Stimulated activated CD8-positive, alpha-beta memory T cell treated with anti-CD3 and anti-CD28 coated beads, Interleukin-7, amount 100 ng/mL, for 4 hours (primary cell): ENCODE measurements around the gene KCNJ15.

Experiments used
- DNase-seq, 2 donors: peaks; one replicate each; pipeline ENCODE4 v3.0.0-alpha.2; 2020; ENCODE audit warnings: low read depth in 2 of 2

Gene KCNJ15

GRCh38 chr21:38297871-38298270 is 41.1 kb downstream of the KCNJ15 start:
- no peak for DNase-seq

- no peak for DNase-seq
Observed at GRCh38 chr21:38298832-38299231, 42.0 kb downstream of the KCNJ15 start.

- no peak for DNase-seq
Observed at GRCh38 chr21:38299671-38300070, 42.9 kb downstream of the KCNJ15 start.

GRCh38 chr21:38300141-38300578 is 43.4 kb downstream of the KCNJ15 start:
- DNase-seq, result no peak

GRCh38 chr21:38301321-38302214 is 44.8 kb downstream of the KCNJ15 start:
- no peak for DNase-seq

GRCh38 chr21:38303300-38303699 is 46.5 kb downstream of the KCNJ15 start:
- no peak for DNase-seq

- DNase-seq, result no peak
Observed at GRCh38 chr21:38306433-38307141, 49.8 kb downstream of the KCNJ15 start.

GRCh38 chr21:38307771-38308531 is 51.2 kb downstream of the KCNJ15 start:
- no peak for DNase-seq

GRCh38 chr21:38308532-38309119 is 51.8 kb downstream of the KCNJ15 start:
- no peak for DNase-seq

GRCh38 chr21:38310646-38311485 is 54.1 kb downstream of the KCNJ15 start:
- no peak for DNase-seq

- no peak for DNase-seq
Observed at GRCh38 chr21:38311765-38312164, 55.0 kb downstream of the KCNJ15 start.

- DNase-seq, result no peak
Observed at GRCh38 chr21:38312822-38313221, 56.0 kb downstream of the KCNJ15 start.

GRCh38 chr21:38314558-38314957 is 57.8 kb downstream of the KCNJ15 start:
- DNase-seq, result no peak

GRCh38 chr21:38315122-38315521 is 58.3 kb downstream of the KCNJ15 start:
- DNase-seq, result no peak

GRCh38 chr21:38319781-38320180 is 63.0 kb downstream of the KCNJ15 start:
- DNase-seq, result no peak

GRCh38 chr21:38321568-38321967 is 64.8 kb downstream of the KCNJ15 start:
- no peak for DNase-seq

GRCh38 chr21:38322311-38322950 is 65.6 kb downstream of the KCNJ15 start:
- DNase-seq, result no peak

GRCh38 chr21:38323721-38324531 is 67.1 kb downstream of the KCNJ15 start:
- no peak for DNase-seq

- DNase-seq, result no peak
Observed at GRCh38 chr21:38325216-38325615, 68.4 kb downstream of the KCNJ15 start.
